EH (cell line): ENCODE results near the gene KIF25.
A peak's percentile ranks its signal among the peaks of the same experiment; 100 is the strongest.

Experiments used
- DNase-seq: peaks from one replicate; pipeline ENCODE4 v3.0.0-alpha.2; 2015; ENCODE audit warnings: low read depth

The KIF25 gene

GRCh38 chr6:168035661-168036545 is 38.4 kb downstream of the KIF25 start:
- peak; percentile 62 for DNase-seq

GRCh38 chr6:168037242-168037641 is 39.8 kb downstream of the KIF25 start:
- no peak for DNase-seq

GRCh38 chr6:168037856-168038255 is 40.4 kb downstream of the KIF25 start:
- DNase-seq, result no peak

- no peak for DNase-seq
Observed at GRCh38 chr6:168038576-168039140, 41.2 kb downstream of the KIF25 start.

- DNase-seq, result no peak
Observed at GRCh38 chr6:168039301-168039700, 41.8 kb downstream of the KIF25 start.

GRCh38 chr6:168039849-168040248 is 42.4 kb downstream of the KIF25 start:
- DNase-seq, result no peak

- DNase-seq, result no peak
Observed at GRCh38 chr6:168040856-168041496, 43.5 kb downstream of the KIF25 start.

GRCh38 chr6:168041928-168042327 is 44.5 kb downstream of the KIF25 start:
- DNase-seq, result no peak

GRCh38 chr6:168042426-168043192 is 45.1 kb downstream of the KIF25 start:
- no peak for DNase-seq

- DNase-seq, result no peak
Observed at GRCh38 chr6:168043193-168043847, 45.8 kb downstream of the KIF25 start.

GRCh38 chr6:168043848-168044415 is 46.5 kb downstream of the KIF25 start:
- no peak for DNase-seq

GRCh38 chr6:168044521-168045130 is 47.2 kb downstream of the KIF25 start:
- no peak for DNase-seq

- DNase-seq, result no peak
Observed at GRCh38 chr6:168045141-168045691, 47.7 kb downstream of the KIF25 start.

GRCh38 chr6:168045706-168046620 is 48.5 kb downstream of the KIF25 start:
- no peak for DNase-seq

- no peak for DNase-seq
Observed at GRCh38 chr6:168046696-168047095, 49.2 kb downstream of the KIF25 start.

- DNase-seq, result no peak
Observed at GRCh38 chr6:168047841-168048723, 50.6 kb downstream of the KIF25 start.

GRCh38 chr6:168048724-168049025 is 51.2 kb downstream of the KIF25 start:
- DNase-seq, result no peak

GRCh38 chr6:168049277-168049676 is 51.8 kb downstream of the KIF25 start:
- DNase-seq, result no peak

- no peak for DNase-seq
Observed at GRCh38 chr6:168049706-168050224, 52.3 kb downstream of the KIF25 start.
